Duodenal mucosa (tissue), 2 donors: ENCODE data around the gene SFXN3.

Source experiments
- H3K27ac ChIP-seq: one replicate; pipeline ENCODE4 v1.7.0; 2013; ENCODE audit warnings: low read depth, low read length
- H3K27me3 ChIP-seq, 2 donors: one replicate each; pipeline ENCODE4 v1.7.0; 2013; ENCODE audit warnings: low read length in 2 of 2, control low read depth in 1 of 2; ENCODE audit not compliant: insufficient read depth in 2 of 2, control insufficient read depth in 1 of 2
- H3K36me3 ChIP-seq, 2 donors: one replicate each; pipeline ENCODE4 v1.7.0; 2013; ENCODE audit warnings: low read length in 2 of 2, control low read depth in 1 of 2; ENCODE audit not compliant: insufficient read depth in 2 of 2, control insufficient read depth in 1 of 2
- H3K4me1 ChIP-seq, 2 donors: one replicate each; pipeline ENCODE4 v1.7.0; 2013; ENCODE audit warnings: low read length in 2 of 2, control low read depth in 1 of 2; ENCODE audit not compliant: insufficient read depth in 2 of 2, control insufficient read depth in 1 of 2
- H3K4me3 ChIP-seq, 2 donors: one replicate each; pipeline ENCODE4 v1.7.0; 2013; ENCODE audit warnings: low read length in 2 of 2, low read depth in 1 of 2
- H3K9ac ChIP-seq, 2 donors: one replicate each; pipeline ENCODE4 v1.7.0; 2013; ENCODE audit warnings: low read length in 2 of 2, low read depth in 1 of 2
- H3K9me3 ChIP-seq, 2 donors: one replicate each; pipeline ENCODE4 v1.7.0; 2013; ENCODE audit warnings: low read length in 2 of 2, control low read depth in 1 of 2; ENCODE audit not compliant: control insufficient read depth in 1 of 2

SFXN3 gene, protein sequence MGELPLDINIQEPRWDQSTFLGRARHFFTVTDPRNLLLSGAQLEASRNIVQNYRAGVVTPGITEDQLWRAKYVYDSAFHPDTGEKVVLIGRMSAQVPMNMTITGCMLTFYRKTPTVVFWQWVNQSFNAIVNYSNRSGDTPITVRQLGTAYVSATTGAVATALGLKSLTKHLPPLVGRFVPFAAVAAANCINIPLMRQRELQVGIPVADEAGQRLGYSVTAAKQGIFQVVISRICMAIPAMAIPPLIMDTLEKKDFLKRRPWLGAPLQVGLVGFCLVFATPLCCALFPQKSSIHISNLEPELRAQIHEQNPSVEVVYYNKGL

DNA sequence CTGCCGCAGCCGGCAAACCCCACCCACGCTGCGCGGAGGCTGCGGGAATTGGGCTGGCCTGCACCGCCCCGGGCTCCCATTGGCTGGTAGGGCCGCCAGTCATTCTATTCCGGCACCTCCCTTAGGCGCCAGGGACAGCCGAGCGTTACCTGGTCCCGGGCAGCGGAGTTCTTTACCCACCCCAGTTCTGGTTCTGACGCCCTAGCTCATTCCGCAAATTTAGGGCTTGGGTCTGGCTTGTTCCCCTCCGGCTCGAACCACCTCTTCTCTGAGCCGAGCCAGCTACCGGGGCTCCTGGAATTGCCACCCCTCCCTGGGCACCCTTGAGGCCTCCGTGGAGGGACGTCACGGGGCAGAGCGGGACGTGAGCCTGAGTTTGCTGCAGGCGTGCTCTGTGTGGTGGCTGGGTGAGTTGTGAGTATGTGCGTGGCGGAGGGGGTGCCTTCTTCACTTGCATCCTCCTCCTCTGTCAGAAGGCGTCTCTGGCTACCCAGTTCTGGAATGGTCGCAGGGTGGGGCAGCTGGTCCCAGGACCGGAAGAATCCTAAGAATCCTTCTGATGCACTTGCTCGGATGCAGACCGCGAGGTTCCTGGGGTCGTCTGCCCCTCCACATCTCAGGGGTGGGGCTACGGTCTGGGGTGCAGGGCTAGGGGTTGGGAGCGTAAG lies at the start of gene SFXN3, which contains the start of gene PDZD7:
SFXN3 (plus strand) TSS at position 107 of the 668 bp plus-strand sequence. CDS start 3,461 bp downstream, outside the sequence.
PDZD7 (minus strand) TSS at position 2 of the 668 bp plus-strand sequence. CDS start 910 bp downstream, outside the sequence.
- Histone ChIP-seq H3K4me3 (peak within 1 kb of the TSS; percentile 69 to 84), H3K27me3 (peaks cover 0 to 2% of the 10 kb centered on the region in 2 donors)

DNA sequence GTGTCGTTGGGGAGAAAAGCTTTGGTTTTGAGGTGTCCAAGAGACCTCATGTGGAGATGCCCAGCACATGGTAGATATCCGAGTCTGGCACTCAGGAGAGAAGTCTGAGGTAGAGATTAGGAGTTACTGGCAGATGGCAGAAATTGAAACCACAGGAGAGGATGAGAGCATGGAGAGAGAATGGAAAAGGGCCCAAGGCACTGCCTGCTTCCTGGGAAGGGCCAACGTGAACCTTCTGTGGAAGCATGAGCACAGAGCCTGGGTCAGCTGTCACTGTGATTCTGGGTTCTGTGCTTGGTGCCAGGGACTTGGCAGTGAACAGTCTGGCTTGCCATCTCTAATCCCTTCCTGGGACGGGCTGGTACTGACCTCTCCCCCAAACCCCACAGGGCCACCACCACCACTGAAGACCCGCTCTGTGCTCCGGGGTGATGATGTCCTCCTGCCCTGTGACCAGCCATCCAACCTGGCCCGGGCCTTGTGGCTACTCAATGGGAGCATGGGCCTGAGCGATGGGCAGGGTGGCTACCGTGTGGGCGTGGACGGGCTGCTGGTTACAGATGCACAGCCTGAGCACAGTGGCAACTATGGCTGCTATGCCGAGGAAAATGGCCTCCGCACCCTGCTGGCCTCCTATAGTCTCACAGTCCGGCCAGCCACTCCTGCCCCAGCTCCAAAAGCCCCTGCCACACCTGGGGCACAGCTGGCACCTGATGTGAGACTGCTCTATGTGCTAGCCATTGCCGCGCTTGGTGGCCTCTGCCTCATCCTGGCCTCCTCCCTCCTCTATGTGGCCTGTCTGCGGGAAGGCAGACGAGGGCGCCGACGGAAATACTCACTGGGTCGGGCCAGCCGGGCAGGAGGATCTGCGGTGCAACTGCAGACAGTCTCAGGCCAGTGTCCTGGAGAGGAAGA lies 47.9 kb upstream of the SFXN3 start:
- H3K9ac ChIP-seq, result no peak overlapping the region
- H3K4me3 ChIP-seq, result no peak overlapping the region
- peaks cover 25% of the 10 kb centered on the region in 2 donors for H3K4me1 ChIP-seq
- no peak overlapping the region for H3K27ac ChIP-seq
- H3K9me3 ChIP-seq, result no peaks in the 10 kb centered on the region
- peaks cover 20 to 60% of the 10 kb centered on the region in 2 donors for H3K36me3 ChIP-seq
- H3K27me3 ChIP-seq, result no peaks in the 10 kb centered on the region

More for the DNA sequence above, at the start of gene SFXN3, which contains the start of gene PDZD7:
- Histone ChIP-seq H3K9me3 (no peaks in the 10 kb centered on the region), H3K36me3 (peaks cover 14 to 18% of the 10 kb centered on the region in 2 donors), H3K9ac (peak within 1 kb of the TSS; percentile 58 to 81), H3K27ac (peak within 1 kb of the TSS; percentile 97), H3K4me1 (peaks cover 27 to 46% of the 10 kb centered on the region in 2 donors)

DNA sequence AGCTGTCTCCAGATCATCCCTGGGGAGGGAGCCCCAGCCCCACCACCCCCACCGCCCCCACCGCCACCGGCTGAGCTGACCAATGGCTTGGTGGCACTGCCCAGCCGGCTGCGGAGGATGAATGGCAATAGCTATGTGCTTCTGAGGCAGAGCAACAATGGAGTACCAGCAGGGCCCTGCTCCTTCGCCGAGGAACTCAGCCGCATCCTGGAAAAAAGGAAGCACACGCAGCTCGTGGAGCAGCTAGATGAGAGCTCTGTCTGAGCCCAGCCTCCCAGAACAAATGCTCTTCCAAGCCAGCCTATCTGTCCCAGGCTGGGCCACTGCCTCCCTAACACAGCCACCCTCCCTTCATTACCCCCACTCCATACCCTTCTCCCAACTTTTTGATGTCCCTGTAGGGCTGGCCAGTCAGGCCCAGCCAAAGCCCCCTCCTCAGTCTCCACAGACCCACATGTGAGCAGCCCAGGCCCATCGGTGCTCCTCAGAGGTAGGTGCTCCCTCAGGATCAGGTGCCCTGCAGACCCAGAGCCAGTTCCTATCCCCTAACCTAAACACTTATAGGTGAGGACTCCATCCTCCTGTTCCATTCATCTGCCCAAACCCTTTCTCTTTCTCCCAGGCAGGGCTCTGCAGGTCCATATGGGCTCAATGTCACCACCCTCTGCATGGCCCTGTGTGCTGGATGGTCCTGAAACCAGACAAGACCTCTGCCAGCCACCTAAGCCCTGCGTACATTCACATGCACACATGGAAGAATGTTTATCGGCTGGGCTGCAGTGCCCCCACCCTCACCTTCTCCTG lies 47.0 kb upstream of the SFXN3 start:
- peaks cover 16 to 51% of the 10 kb centered on the region in 2 donors for H3K36me3 ChIP-seq
- no peak overlapping the region for H3K9ac ChIP-seq
- no peak overlapping the region for H3K27ac ChIP-seq
- no peaks in the 10 kb centered on the region for H3K27me3 ChIP-seq
- no peak overlapping the region for H3K4me3 ChIP-seq
- peaks cover 28 to 31% of the 10 kb centered on the region in 2 donors for H3K4me1 ChIP-seq
- no peaks in the 10 kb centered on the region for H3K9me3 ChIP-seq

DNA sequence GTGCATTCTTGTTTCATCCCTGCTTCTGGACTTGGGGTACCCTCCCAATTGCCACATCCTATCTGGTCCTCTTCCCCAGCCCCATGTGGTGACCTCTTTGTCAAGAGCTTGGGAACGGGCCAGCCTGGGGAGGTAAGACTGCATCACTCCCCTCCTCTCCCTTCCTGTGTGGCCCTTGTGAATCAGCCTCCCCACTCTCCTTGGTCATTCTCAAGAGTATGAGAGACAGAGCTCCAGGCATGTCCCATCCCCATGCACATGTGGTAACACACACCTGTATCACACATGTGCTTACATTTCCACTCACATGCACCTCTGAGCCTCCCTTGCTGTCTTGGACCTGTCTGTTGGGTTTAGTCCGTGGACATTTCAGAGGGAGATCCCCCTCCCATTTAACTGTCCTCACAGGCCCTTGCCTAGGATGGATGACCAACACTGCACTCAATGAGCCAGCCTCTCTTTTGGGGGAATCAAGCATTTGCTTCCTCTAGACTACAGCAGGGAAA lies 46.3 kb upstream of the SFXN3 start:
- Histone ChIP-seq H3K9me3 (no peaks in the 10 kb centered on the region), H3K4me1 (peaks cover 28 to 31% of the 10 kb centered on the region in 2 donors), H3K27ac (no peak overlapping the region), H3K36me3 (peaks cover 18 to 45% of the 10 kb centered on the region in 2 donors), H3K9ac (no peak overlapping the region), H3K27me3 (no peaks in the 10 kb centered on the region), H3K4me3 (no peak overlapping the region)

DNA sequence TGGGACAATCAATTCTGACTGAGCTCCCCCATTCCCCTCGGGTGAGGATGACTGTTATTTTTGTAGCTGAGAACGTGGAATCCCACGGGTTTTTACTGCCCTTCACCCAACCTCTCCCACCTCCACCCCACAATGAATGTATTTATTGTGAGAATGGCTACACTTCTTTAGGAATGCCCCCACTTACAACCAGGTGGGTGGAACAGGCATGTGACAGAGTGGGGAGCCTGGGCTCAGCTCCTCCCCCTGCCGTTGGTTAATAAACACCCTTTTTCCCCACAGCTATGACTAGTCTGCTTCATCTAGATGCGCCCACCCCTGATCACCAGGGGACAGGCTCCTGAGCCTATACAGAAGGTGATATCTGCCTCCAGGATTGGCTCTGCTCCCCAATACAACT lies 45.7 kb upstream of the SFXN3 start:
- no peaks in the 10 kb centered on the region for H3K9me3 ChIP-seq
- H3K4me3 ChIP-seq, result no peak overlapping the region
- H3K9ac ChIP-seq, result no peak overlapping the region
- H3K36me3 ChIP-seq, result peaks cover 17 to 43% of the 10 kb centered on the region in 2 donors
- H3K27me3 ChIP-seq, result no peaks in the 10 kb centered on the region
- H3K27ac ChIP-seq, result no peak overlapping the region
- peaks cover 28 to 31% of the 10 kb centered on the region in 2 donors for H3K4me1 ChIP-seq

DNA sequence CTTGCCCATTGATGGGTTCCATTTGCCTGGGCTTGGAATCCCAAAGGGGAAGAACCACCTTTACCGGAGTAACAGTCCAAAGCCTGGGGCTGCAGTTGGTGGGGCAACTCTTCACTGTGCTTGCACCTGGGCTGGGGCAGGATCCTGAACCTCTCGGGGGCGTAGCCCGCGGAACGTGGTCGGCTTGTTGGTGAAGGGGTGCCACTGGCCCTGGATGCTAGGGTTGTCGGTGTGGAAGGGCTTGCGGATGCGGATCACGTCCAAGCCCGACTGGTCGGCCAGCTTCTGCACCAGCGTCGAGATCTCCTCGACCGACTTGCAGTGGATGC lies 44.4 kb upstream of the SFXN3 start:
- H3K36me3 ChIP-seq, result peaks cover 14 to 42% of the 10 kb centered on the region in 2 donors
- peak overlapping the region; percentile 92 to 94 for H3K4me3 ChIP-seq
- H3K9ac ChIP-seq, result peak overlapping the region; percentile 79 to 85
- no peak overlapping the region for H3K27ac ChIP-seq
- no peaks in the 10 kb centered on the region for H3K27me3 ChIP-seq
- H3K4me1 ChIP-seq, result peaks cover 28 to 31% of the 10 kb centered on the region in 2 donors
- H3K9me3 ChIP-seq, result no peaks in the 10 kb centered on the region

DNA sequence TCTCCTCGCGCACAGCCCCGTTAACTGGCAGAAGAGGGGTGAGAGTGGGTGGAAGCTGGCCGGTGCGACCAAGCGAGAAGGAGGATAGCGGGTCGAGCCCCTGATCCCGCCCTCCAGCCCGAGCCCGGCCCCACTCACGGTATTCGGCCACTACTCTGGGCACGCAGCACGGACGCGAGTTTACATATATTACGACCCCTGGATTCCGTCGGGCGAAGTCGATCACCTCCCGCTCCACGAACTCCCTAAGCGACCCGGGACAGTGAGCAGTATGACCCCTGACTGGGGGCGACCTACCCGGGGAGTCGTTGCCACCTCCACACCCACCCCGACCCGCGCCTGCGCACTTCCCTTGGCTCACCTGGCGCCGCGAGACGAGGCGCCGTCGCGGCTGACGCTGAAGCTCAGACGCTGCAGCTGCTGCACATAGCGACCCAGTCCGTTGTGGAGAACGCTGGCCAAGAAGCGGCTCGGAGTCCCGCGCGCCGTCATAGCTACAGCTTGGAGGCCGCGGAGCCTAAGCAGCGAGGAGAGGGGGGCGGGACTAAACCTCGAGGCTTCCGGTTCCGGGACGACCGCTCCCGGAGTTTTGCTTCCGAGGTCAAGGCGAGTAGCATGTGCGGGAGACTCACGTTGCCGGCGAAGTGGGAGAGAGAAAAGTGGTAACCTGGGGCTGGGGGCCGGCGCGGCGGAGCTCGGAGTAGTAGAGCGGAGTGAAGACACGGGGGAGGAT lies 43.9 kb upstream of the SFXN3 start, which contains the start of the genes MRPL43 and TWNK:
MRPL43 (minus strand) TSS at position 546 of the 733 bp plus-strand sequence; CDS start at position 492, 54 bp downstream.
TWNK (plus strand) TSS at position 592 of the 733 bp plus-strand sequence. CDS start 668 bp downstream, outside the sequence.
- Histone ChIP-seq H3K27me3 (no peaks in the 10 kb centered on the region), H3K36me3 (peaks cover 13 to 38% of the 10 kb centered on the region in 2 donors), H3K4me3 (peak within 1 kb of the TSS; percentile 92 to 94), H3K9me3 (no peaks in the 10 kb centered on the region), H3K27ac (peak within 1 kb of the TSS; percentile 53), H3K4me1 (peaks cover 28 to 31% of the 10 kb centered on the region in 2 donors), H3K9ac (peak within 1 kb of the TSS; percentile 79 to 85)

DNA sequence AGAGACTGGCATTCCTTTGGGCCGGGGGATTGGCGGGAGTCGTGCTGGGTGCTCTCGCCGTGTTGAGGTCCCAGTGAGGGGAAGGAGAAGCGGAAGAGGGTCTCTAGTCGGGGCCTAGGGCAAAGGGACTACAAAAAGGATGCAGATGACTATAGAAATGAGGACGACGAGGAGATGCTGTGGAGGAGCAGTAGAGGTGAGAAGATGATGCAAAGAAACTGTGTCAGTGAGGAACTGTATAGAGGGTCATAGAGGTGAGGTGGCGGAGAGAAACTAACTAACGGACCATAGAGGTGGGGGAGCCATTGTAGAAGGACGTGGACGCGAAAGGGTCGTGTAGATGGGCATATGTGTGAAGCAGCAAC lies 43.4 kb upstream of the SFXN3 start:
- H3K27ac ChIP-seq, result no peak overlapping the region
- H3K4me1 ChIP-seq, result peaks cover 28 to 31% of the 10 kb centered on the region in 2 donors
- no peaks in the 10 kb centered on the region for H3K27me3 ChIP-seq
- H3K9ac ChIP-seq, result peak overlapping the region; percentile 48 to 85
- H3K4me3 ChIP-seq, result peak overlapping the region; percentile 92 to 94
- peaks cover 13 to 33% of the 10 kb centered on the region in 2 donors for H3K36me3 ChIP-seq
- no peaks in the 10 kb centered on the region for H3K9me3 ChIP-seq
